Prostate gland (tissue), 2 donors: ENCODE measurements around the gene VPS13C.

ENCODE experiments used
- CTCF ChIP-seq, 4 experiments: fragments of 200-600 bp in 2 of 4; fragments of 450-650 bp in 2 of 4; sonication (generic) in 2 of 4; IDR thresholded peaks; 1 replicate in 3 of 4; 2 replicates in 1 of 4; pipeline ENCODE4 v1.5.1; 2016 to 2019; ENCODE audit warnings: antibody characterized with exemption in 4 of 4, mild to moderate bottlenecking in 2 of 4, moderate library complexity in 2 of 4
- POLR2A ChIP-seq: fragments of 450-650 bp; IDR thresholded peaks from one replicate; pipeline ENCODE4 v1.6.1; 2016; ENCODE audit warnings: antibody characterized with exemption, mild to moderate bottlenecking
- POLR2AphosphoS5 ChIP-seq: sonication (generic); formaldehyde crosslinking; IDR thresholded peaks from one replicate; pipeline ENCODE4 v1.6.1; 2017; ENCODE audit warnings: antibody characterized with exemption

GRCh38 chr15:61857169-61857829 is 202.9 kb downstream of the VPS13C start:
- no peak for TF ChIP-seq CTCF (IDR thresholded peaks at IDR 0.05)
- TF ChIP-seq POLR2AphosphoS5: peak; percentile 7
- no peak for TF ChIP-seq POLR2A
